C4-2B (cell line): ENCODE results near the gene KCNQ5.

Experiments used
- H3K27ac ChIP-seq: fragments of 450-650 bp; 2 replicates; pipeline ENCODE4 v1.5.1; 2017
- ZFX ChIP-seq: fragments of 450-650 bp; IDR thresholded peaks from 2 replicates; pipeline ENCODE4 v1.6.1; 2017
- TF ChIP-seq, protein P1 (sequence below): fragments of 450-650 bp; conservative IDR thresholded peaks from 2 replicates; pipeline ENCODE4 v1.5.1; 2017; ENCODE audit warnings: mild to moderate bottlenecking

Gene KCNQ5

DNA sequence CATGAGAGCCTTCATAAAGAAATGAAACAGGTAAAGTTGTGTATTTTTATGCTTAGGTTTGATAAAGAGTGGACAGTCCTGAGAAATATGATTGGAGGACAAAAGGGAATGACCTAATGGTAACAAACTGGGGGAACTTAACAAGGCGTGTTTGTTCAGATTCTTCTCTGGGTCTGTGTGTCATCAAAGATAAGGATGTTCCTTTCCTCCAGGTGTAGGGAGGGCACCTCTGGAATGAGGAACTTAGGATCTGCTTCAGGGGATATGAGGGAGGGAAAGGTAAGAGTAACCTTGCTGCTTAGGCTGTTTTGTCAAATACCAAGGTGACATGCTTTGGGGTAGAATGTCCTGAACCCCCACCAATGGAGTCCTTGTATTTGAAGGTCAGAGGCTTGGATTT lies 291.9 kb downstream of the KCNQ5 start:
- no peak for TF ChIP-seq ZFX
- TF ChIP-seq, protein P1, sequence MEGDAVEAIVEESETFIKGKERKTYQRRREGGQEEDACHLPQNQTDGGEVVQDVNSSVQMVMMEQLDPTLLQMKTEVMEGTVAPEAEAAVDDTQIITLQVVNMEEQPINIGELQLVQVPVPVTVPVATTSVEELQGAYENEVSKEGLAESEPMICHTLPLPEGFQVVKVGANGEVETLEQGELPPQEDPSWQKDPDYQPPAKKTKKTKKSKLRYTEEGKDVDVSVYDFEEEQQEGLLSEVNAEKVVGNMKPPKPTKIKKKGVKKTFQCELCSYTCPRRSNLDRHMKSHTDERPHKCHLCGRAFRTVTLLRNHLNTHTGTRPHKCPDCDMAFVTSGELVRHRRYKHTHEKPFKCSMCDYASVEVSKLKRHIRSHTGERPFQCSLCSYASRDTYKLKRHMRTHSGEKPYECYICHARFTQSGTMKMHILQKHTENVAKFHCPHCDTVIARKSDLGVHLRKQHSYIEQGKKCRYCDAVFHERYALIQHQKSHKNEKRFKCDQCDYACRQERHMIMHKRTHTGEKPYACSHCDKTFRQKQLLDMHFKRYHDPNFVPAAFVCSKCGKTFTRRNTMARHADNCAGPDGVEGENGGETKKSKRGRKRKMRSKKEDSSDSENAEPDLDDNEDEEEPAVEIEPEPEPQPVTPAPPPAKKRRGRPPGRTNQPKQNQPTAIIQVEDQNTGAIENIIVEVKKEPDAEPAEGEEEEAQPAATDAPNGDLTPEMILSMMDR, result no peak
- H3K27ac ChIP-seq, result no peak overlapping the region

DNA sequence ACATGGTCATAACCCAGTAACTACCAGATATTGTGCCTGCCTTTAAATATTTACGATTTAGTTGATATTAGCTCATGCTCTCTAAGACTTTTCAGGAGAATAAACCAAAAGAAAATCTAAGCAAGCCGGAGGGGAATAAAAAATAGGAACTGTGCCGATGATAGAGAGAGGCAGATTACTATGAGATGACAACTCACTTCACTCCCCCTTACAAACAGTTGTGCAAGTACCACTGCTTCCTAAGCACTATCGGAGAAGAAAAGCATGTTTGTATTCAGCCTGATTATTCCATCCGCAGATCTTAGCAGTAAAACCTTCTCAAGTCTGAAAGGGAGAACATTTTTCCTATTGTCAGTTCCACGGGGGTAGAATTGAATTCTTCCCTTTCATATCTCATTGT lies 294.4 kb downstream of the KCNQ5 start:
- TF ChIP-seq, protein P1, result no peak
- TF ChIP-seq ZFX, result no peak
- no peak overlapping the region for H3K27ac ChIP-seq

DNA sequence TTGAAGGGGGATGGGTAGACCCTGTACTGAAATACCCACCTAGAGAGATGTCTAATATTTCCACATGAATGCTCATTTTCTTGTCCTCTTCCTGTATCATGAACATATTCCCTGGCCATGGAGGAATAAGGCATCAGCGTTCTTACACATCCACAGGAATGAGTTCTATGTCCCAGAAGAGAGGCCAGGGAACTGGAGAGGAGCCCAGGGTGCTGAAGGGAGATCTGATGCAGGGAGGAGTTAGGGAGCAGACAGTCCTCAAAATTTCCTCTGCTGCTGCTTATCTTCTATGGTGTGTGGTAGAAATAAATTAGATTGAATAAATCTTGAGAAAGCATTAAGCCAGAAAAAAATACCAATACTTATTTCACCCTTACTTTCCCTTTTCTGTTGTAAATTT lies 295.0 kb downstream of the KCNQ5 start:
- TF ChIP-seq ZFX, result no peak
- TF ChIP-seq, protein P1, result no peak
- H3K27ac ChIP-seq, result no peak overlapping the region

DNA sequence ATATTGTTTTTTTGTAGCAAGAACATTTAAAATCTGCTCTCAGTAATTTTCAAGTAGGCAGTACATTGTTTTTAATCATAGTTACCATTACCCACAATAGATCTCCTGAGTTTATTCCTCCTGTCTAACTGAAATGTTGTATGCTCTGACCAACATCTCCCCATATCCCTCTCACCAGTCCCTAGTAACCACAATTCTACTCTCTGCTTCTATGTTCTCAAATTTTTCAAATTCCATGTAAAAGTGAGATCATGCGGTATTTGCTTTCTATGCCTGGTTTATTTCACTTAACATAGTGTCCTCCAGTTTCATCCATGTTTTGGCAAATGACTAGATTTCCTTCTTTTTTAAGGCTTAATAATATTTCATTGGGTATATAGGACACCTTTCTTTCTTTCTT lies 300.5 kb downstream of the KCNQ5 start:
- H3K27ac ChIP-seq, result no peak overlapping the region
- TF ChIP-seq, protein P1, result no peak
- TF ChIP-seq ZFX, result no peak

DNA sequence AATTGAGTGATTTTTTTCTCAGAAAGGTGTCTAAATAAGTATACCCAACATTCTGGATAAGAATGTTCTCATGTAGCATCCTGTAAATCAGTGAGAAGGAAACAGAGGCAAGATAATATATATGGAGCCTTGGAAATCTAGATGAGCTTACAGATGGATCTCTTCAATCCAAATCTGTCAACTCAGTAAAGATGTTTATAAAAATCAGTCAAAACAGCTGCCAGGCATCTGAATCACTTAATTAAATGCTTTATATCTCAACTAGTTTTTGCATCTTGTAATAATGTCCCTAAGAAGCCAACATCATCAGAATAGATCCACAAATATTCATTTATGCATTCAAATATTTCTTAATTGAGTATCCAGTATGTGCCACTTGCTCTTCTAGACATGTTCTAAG lies 303.3 kb downstream of the KCNQ5 start:
- no peak for TF ChIP-seq ZFX
- TF ChIP-seq, protein P1, result no peak
- H3K27ac ChIP-seq, result no peak overlapping the region

DNA sequence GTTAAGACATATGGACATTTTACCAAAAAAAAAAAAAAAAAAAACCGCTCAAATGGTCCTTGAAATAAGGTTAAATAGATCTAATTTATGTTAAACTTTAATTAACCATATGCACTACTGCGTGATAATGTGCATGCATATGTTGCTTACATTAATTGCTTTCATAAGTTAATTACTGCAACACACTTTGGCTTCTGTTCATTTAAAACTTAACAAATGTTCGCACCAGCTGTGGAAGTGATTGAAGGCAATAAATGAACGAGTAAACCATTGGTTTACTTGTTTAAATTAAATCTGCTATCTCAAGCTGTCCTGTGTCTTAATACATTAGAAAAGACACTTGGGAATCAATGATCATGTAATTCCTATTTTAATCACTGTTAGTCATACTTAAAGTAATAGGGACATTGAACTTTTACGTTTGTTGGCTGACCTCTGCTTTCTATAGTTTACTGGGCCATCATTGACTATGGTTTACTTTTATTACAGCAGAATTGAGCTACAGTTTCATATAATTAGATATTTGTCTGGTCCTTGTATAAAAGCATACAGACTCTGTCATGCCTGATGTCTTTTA lies 308.8 kb downstream of the KCNQ5 start:
- TF ChIP-seq, protein P1, result no peak
- no peak for TF ChIP-seq ZFX
- H3K27ac ChIP-seq, result no peak overlapping the region

DNA sequence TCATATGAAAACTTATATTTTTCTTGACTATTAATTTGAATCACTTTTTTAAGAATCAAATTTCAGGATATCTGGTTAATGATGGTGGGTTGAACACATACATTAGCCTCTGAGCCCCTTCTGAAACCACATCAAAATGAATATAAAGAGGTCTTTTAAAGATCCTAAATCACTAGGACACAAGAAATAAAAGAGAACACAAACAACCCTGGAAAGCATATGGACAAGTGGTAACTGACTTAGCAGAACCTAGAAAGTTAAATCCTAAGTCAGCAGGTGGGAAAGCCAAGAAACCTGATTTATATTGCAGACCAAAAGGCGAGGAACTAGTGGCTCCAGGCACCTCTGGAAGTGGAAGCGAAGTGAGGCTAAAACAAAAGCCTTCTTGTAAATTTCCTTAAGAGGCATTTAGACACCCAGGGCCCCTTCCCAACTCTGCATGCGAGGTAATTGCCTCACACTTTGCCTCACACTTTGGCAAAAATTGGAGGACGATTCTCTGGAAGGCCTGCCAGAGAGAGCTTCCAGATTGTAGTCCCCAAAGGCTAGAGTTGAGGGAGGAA lies 309.5 kb downstream of the KCNQ5 start:
- no peak overlapping the region; the same call in 1 of the 2 replicates for H3K27ac ChIP-seq
- TF ChIP-seq, protein P1, result no peak
- no peak for TF ChIP-seq ZFX
